CD4-positive, CD25-positive, alpha-beta regulatory T cell (primary cell): ENCODE data around the gene SHC3. TPM values are rescaled to one million over a fixed set of nuclear protein-coding genes. Genes with fewer than 3 reads are reported as not detected.

ENCODE experiments used
- ATAC-seq, 2 donors: fragments of 150-1000 bp; cut with Tn5 transposase; one replicate each; pipeline ENCODE4 v1.10.0; 2021; ENCODE audit warnings: low read depth in 2 of 2, moderate number of reproducible peaks in 2 of 2, moderate library complexity in 1 of 2
- DNase-seq, 3 donors: peaks; one replicate each; pipeline versions ENCODE4 v3.0.0 to v3.0.0-alpha.2; 2012 to 2022; ENCODE audit warnings: mixed read lengths in 1 of 3
- H3K27ac ChIP-seq: one replicate; pipeline ENCODE4 v1.7.0; 2013; ENCODE audit warnings: mild to moderate bottlenecking, low read length; ENCODE audit not compliant: insufficient read depth, poor library complexity, severe bottlenecking
- H3K27me3 ChIP-seq: one replicate; pipeline ENCODE4 v1.7.0; 2013; ENCODE audit warnings: low read length; ENCODE audit not compliant: control insufficient read depth, insufficient read depth
- H3K36me3 ChIP-seq: one replicate; pipeline ENCODE4 v1.7.0; 2013; ENCODE audit warnings: mild to moderate bottlenecking, low read length, moderate library complexity; ENCODE audit not compliant: control insufficient read depth, insufficient read depth
- H3K4me1 ChIP-seq: 2 replicates; pipeline ENCODE4 v1.7.0; 2013; ENCODE audit warnings: mild to moderate bottlenecking, low read length; ENCODE audit not compliant: insufficient read depth, control insufficient read depth, poor library complexity, severe bottlenecking
- H3K4me3 ChIP-seq: one replicate; pipeline ENCODE4 v1.7.0; 2013; ENCODE audit warnings: low read depth, mild to moderate bottlenecking, low read length, moderate library complexity
- H3K9me3 ChIP-seq, 2 experiments: 1 replicate in 1 of 2; 2 replicates in 1 of 2; pipeline ENCODE4 v1.7.0; 2013; ENCODE audit warnings: low read length in 2 of 2, mild to moderate bottlenecking in 1 of 2, moderate library complexity in 1 of 2; ENCODE audit not compliant: control insufficient read depth in 2 of 2
- H3K27ac Mint-ChIP-seq, 3 donors: one replicate each; pipeline ENCODE4 v1.8.0; 2020 to 2022; ENCODE audit warnings: mild to moderate bottlenecking in 3 of 3, mixed read lengths in 3 of 3, moderate library complexity in 2 of 3
- H3K27me3 Mint-ChIP-seq: one replicate; pipeline ENCODE4 v1.8.0; 2022; ENCODE audit warnings: mild to moderate bottlenecking, mixed read lengths
- H3K36me3 Mint-ChIP-seq: one replicate; pipeline ENCODE4 v1.8.0; 2020; ENCODE audit warnings: mixed read lengths
- H3K4me1 Mint-ChIP-seq, 4 donors: one replicate each; pipeline ENCODE4 v1.8.0; 2020 to 2022; ENCODE audit warnings: mixed read lengths in 4 of 4, mild to moderate bottlenecking in 1 of 4
- H3K4me3 Mint-ChIP-seq, 4 donors: one replicate each; pipeline ENCODE4 v1.8.0; 2020 to 2022; ENCODE audit warnings: mild to moderate bottlenecking in 4 of 4, mixed read lengths in 4 of 4, moderate library complexity in 3 of 4
- H3K9me3 Mint-ChIP-seq, 7 donors: one replicate each; pipeline ENCODE4 v1.8.0; 2020 to 2022; ENCODE audit warnings: mixed read lengths in 7 of 7, mild to moderate bottlenecking in 3 of 7, moderate library complexity in 2 of 7
- polyA plus RNA-seq, 4 donors: library from polyadenylated mRNA; unstranded; fragments of 300-500 nt; fragmentation: Illumina TruSeq; gene quantifications; one replicate each; pipeline ENCODE4 v1.2.3, GENCODE V29; 2021
- total RNA-seq: library from RNA; stranded (reverse); gene quantifications from one replicate; pipeline ENCODE4 v1.2.3, GENCODE V29; 2022

SHC3 gene
- total and polyA plus RNA-seq, 5 donors from 2014 or later, result not detected

DNA sequence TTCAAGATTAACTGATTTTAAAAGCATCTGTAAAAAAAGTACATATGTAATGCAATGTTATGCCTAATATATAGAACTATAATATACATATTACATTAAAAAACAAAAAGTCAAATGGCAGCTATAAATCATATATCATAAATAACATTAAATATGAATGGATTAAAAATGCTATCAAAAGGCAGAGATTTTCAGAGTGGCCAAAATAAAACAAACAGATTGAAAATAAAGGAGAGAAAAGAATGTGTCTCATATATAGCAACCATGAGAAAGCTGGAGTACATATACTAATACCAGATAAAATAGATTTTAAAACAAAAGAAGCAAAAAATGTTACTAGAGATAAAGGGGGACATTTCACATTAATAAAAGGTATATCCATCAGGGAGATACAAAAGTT, 148.8 kb downstream of the SHC3 start:
- Mint-ChIP-seq H3K4me3 (no peak overlapping the region), H3K4me1 (no peaks in the 10 kb centered on the region), H3K36me3 (no peaks in the 10 kb centered on the region), H3K9me3 (peaks cover 0 to 17% (median 10%) of the 10 kb centered on the region in 7 donors), H3K27ac (no peak overlapping the region), H3K27me3 (peaks cover 13% of the 10 kb centered on the region)
- H3K36me3 ChIP-seq, result no peaks in the 10 kb centered on the region
- peaks cover 6% of the 10 kb centered on the region for H3K27me3 ChIP-seq
- ATAC-seq (no peak), DNase-seq (no peak)
- H3K4me3 ChIP-seq, result no peak overlapping the region
- H3K27ac ChIP-seq, result no peak overlapping the region
- H3K4me1 ChIP-seq, result no peaks in the 10 kb centered on the region
- peaks cover 8 to 10% of the 10 kb centered on the region in 2 experiments for H3K9me3 ChIP-seq

DNA sequence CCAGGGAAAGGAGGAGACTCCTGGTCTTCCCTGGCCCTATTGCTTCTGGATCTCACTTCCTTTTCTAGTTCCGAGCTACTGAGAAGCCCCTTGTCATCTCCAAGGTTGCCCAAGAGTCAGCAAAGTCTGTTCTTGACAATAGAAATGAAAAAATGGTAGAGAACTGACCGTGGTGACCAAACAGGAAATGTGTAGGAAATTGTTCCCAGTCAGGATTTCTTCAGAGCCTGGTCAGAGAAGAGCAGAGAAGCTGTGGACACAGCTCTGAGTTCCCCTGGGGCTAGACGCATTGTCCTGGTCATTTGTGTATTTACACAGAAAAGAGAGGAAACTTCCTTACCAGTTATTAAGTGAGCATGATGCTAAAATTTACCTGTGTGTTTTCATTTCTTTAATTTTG, 151.7 kb downstream of the SHC3 start:
- no peak overlapping the region for H3K27ac ChIP-seq
- peaks cover 8 to 10% of the 10 kb centered on the region in 2 experiments for H3K9me3 ChIP-seq
- ATAC-seq (no peak), DNase-seq (no peak)
- Mint-ChIP-seq H3K4me3 (no peak overlapping the region), H3K27ac (no peak overlapping the region), H3K4me1 (no peaks in the 10 kb centered on the region), H3K9me3 (peaks cover 0 to 17% (median 7%) of the 10 kb centered on the region in 7 donors), H3K36me3 (no peaks in the 10 kb centered on the region), H3K27me3 (peaks cover 8% of the 10 kb centered on the region)
- H3K36me3 ChIP-seq, result no peaks in the 10 kb centered on the region
- H3K27me3 ChIP-seq, result peaks cover 6% of the 10 kb centered on the region
- H3K4me1 ChIP-seq, result no peaks in the 10 kb centered on the region
- no peak overlapping the region for H3K4me3 ChIP-seq

DNA sequence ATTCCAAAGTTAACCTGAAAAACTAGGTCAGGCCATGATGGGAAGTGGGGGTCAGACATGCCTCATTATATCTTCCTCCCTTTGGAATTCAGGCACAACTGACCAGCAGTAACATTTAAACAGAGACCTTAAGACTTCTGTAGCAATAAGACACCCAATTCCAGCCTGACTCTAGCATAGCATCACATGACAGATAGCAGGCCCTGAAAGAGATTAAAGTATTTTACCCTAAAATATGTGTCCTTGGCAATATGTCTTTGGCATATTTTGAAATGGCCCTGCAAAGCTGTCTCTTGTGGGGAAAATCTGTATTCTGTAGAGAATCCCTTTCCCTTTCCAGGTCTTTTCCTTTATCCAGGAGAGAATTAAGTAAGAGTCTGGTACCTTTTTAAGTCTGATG, 153.1 kb downstream of the SHC3 start:
- peaks cover 7 to 8% of the 10 kb centered on the region in 2 experiments for H3K9me3 ChIP-seq
- no peaks in the 10 kb centered on the region for H3K4me1 ChIP-seq
- DNase-seq, result no peak
- H3K27me3 Mint-ChIP-seq, result peaks cover 8% of the 10 kb centered on the region
- no peaks in the 10 kb centered on the region for H3K36me3 ChIP-seq
- H3K27ac ChIP-seq, result no peak overlapping the region
- ATAC-seq, result no peak
- H3K4me3 Mint-ChIP-seq, result no peak overlapping the region
- H3K4me1 Mint-ChIP-seq, result no peaks in the 10 kb centered on the region
- H3K27ac Mint-ChIP-seq, result no peak overlapping the region
- no peak overlapping the region for H3K4me3 ChIP-seq
- no peaks in the 10 kb centered on the region for H3K36me3 Mint-ChIP-seq
- peaks cover 0 to 12% (median 7%) of the 10 kb centered on the region in 7 donors for H3K9me3 Mint-ChIP-seq
- peaks cover 3% of the 10 kb centered on the region for H3K27me3 ChIP-seq

- no peaks in the 10 kb centered on the region for H3K36me3 Mint-ChIP-seq
- ATAC-seq (no peak), DNase-seq (no peak)
- H3K4me3 Mint-ChIP-seq, result no peak overlapping the region
- H3K27ac Mint-ChIP-seq, result no peak overlapping the region
- Histone ChIP-seq H3K27me3 (peaks cover 3% of the 10 kb centered on the region), H3K4me3 (no peak overlapping the region), H3K36me3 (no peaks in the 10 kb centered on the region), H3K27ac (no peak overlapping the region), H3K4me1 (no peaks in the 10 kb centered on the region), H3K9me3 (peaks cover 0 to 5% of the 10 kb centered on the region in 2 experiments)
- H3K4me1 Mint-ChIP-seq, result no peaks in the 10 kb centered on the region
- H3K9me3 Mint-ChIP-seq, result peaks cover 0 to 5% (median 3%) of the 10 kb centered on the region in 7 donors
- peaks cover 8% of the 10 kb centered on the region for H3K27me3 Mint-ChIP-seq
Measured at GRCh38 chr9:89024727-89025126, 153.9 kb downstream of the SHC3 start.

- Mint-ChIP-seq H3K4me1 (no peaks in the 10 kb centered on the region), H3K27ac (no peak overlapping the region), H3K36me3 (no peaks in the 10 kb centered on the region), H3K27me3 (peaks cover 4% of the 10 kb centered on the region), H3K9me3 (peaks cover 0 to 3% (median 0%) of the 10 kb centered on the region in 7 donors), H3K4me3 (no peak overlapping the region)
- DNase-seq (no peak), ATAC-seq (no peak)
- H3K4me3 ChIP-seq, result no peak overlapping the region
- H3K36me3 ChIP-seq, result no peaks in the 10 kb centered on the region
- no peaks in the 10 kb centered on the region for H3K4me1 ChIP-seq
- no peaks in the 10 kb centered on the region for H3K9me3 ChIP-seq
- no peaks in the 10 kb centered on the region for H3K27me3 ChIP-seq
- no peak overlapping the region for H3K27ac ChIP-seq
Measured at GRCh38 chr9:89023740-89024139, 154.9 kb downstream of the SHC3 start.

GRCh38 chr9:89022902-89023301, 155.7 kb downstream of the SHC3 start:
- no peaks in the 10 kb centered on the region for H3K27me3 ChIP-seq
- peaks cover 0 to 3% (median 0%) of the 10 kb centered on the region in 7 donors for H3K9me3 Mint-ChIP-seq
- H3K27ac ChIP-seq, result no peak overlapping the region
- no peak for ATAC-seq
- H3K4me3 ChIP-seq, result no peak overlapping the region
- H3K4me1 Mint-ChIP-seq, result no peaks in the 10 kb centered on the region
- H3K36me3 Mint-ChIP-seq, result no peaks in the 10 kb centered on the region
- DNase-seq, result no peak
- no peaks in the 10 kb centered on the region for H3K4me1 ChIP-seq
- no peak overlapping the region for H3K27ac Mint-ChIP-seq
- H3K9me3 ChIP-seq, result no peaks in the 10 kb centered on the region
- no peak overlapping the region for H3K4me3 Mint-ChIP-seq
- peaks cover 4% of the 10 kb centered on the region for H3K27me3 Mint-ChIP-seq
- H3K36me3 ChIP-seq, result no peaks in the 10 kb centered on the region

- ATAC-seq (no peak), DNase-seq (no peak)
- no peaks in the 10 kb centered on the region for H3K4me1 Mint-ChIP-seq
- H3K9me3 Mint-ChIP-seq, result peaks cover 0 to 2% (median 0%) of the 10 kb centered on the region in 7 donors
- no peaks in the 10 kb centered on the region for H3K36me3 ChIP-seq
- H3K4me3 Mint-ChIP-seq, result no peak overlapping the region
- no peak overlapping the region for H3K4me3 ChIP-seq
- no peaks in the 10 kb centered on the region for H3K4me1 ChIP-seq
- no peak overlapping the region for H3K27ac ChIP-seq
- H3K36me3 Mint-ChIP-seq, result no peaks in the 10 kb centered on the region
- no peaks in the 10 kb centered on the region for H3K9me3 ChIP-seq
- no peaks in the 10 kb centered on the region for H3K27me3 ChIP-seq
- H3K27me3 Mint-ChIP-seq, result peaks cover 5% of the 10 kb centered on the region
- no peak overlapping the region for H3K27ac Mint-ChIP-seq
Measured at GRCh38 chr9:89022001-89022759, 156.4 kb downstream of the SHC3 start.
